Measurements from ENCODE around the gene SLC41A3. TPM values are rescaled to one million over a fixed set of nuclear protein-coding genes. Genes with fewer than 3 reads are reported as not detected.
A peak's percentile ranks its signal among the peaks of the same experiment; 100 is the strongest.

SLC41A3 gene
- 24.3 and 38.0 TPM in 2 replicates for total RNA-seq (2013; cell fraction: nucleolus; rRNA removed)
- total RNA-seq (2014; rRNA removed) (21.2 and 21.8 TPM in 2 replicates), total RNA-seq (2014; rRNA removed; fragmentation: Illumina TruSeq; extraction: Trizol) (10.9 and 12.5 TPM in 2 replicates), total RNA-seq (2021) (25.7 and 27.1 TPM in 2 replicates), polyA plus RNA-seq (2011; rRNA removed) (14.9 and 26.3 TPM in 2 replicates), polyA plus RNA-seq (2014; fragmentation: Illumina TruSeq; extraction: Trizol) (14.5 and 19.4 TPM in 2 replicates), polyA plus RNA-seq (2014; fragmentation: Nextera tagmentation; extraction: Ambion mirVana) (10 to 100 TPM in 1 of 2 experiments, 1 to 10 TPM in 1; 8.3 to 13.9 TPM), polyA plus RNA-seq (2014; rRNA removed) (29.5 and 35.1 TPM in 2 replicates), polyA plus RNA-seq (2016; fragmentation: Nextera tagmentation; extraction: Ambion mirVana) (10 to 100 TPM; 10.1 to 11.0 TPM), polyA minus RNA-seq (2011; rRNA and poly(A)+ RNA removed) (22.0 and 33.0 TPM in 2 replicates), Bru-seq, nascent RNA (percentile 49 among the genes with signal in this experiment), BruChase-seq, experiment 1, labeled RNA remaining after a 6-hour chase (percentile 46 among the genes with signal in this experiment), BruChase-seq, experiment 2, labeled RNA remaining after a 2-hour chase (percentile 45 among the genes with signal in this experiment)
- 11.7 TPM for polyA plus RNA-seq (2011; ENCODE audit: low read depth)
- polyA plus RNA-seq (2011; cell fraction: cytosol; rRNA removed) = 39.2 and 43.6 TPM in 2 replicates
- polyA plus RNA-seq (2011; cell fraction: nucleus; rRNA removed) = 117 and 124 TPM in 2 replicates
- 18.3 and 18.8 TPM in 2 replicates for polyA plus RNA-seq (2012)
- polyA minus RNA-seq (2011; cell fraction: cytosol; rRNA and poly(A)+ RNA removed) = 10.9 and 11.5 TPM in 2 replicates
- polyA minus RNA-seq (2011; cell fraction: nucleus; rRNA and poly(A)+ RNA removed) = 16.8 and 31.4 TPM in 2 replicates
- long read RNA-seq, experiment 1, transcript SLC41A3-203 (11 exons, 2,169 nt) = major isoform, 7 of 12 reads
- long read RNA-seq, experiment 1, partial matches to known transcripts = 0 of 12 reads
- long read RNA-seq, experiment 1, other reads (novel, unspliced or antisense) = 2 of 12 reads
- long read RNA-seq, experiment 2, transcript SLC41A3-208 (6 exons, 2,351 nt) = major isoform, 5 of 29 reads
- long read RNA-seq, experiment 2, partial matches to known transcripts = 10 of 29 reads
- long read RNA-seq, experiment 2, other reads (novel, unspliced or antisense) = 6 of 29 reads

GRCh38 chr3:126083913-126084767, at the start of gene SLC41A3:
TSS of gene SLC41A3 (minus strand) at chr3:126084124. CDS start at chr3:126068219, 15,905 bp downstream.
- Histone ChIP-seq H3K9me3 (replicated peaks; ENCODE audit: control insufficient read depth, insufficient read depth, low read length) (no peaks in the 10 kb centered on the region), H3K79me2 (ENCODE audit: control insufficient read depth, insufficient read depth, low read length) (no peaks in the 10 kb centered on the region), H3K27me3 (replicated peaks in 1 of 2; ENCODE audit: control insufficient read depth in 2 of 2, insufficient read depth in 2 of 2, low read length in 1 of 2) (peaks cover 0 to 2% of the 10 kb centered on the region in 2 experiments; a peak in 1 of 4 replicates), H3K27ac (ENCODE audit: control insufficient read depth, insufficient read depth) (peak within 1 kb of the TSS; percentile 39), H3K4me3 (peak within 1 kb of the TSS; percentile 71), H3K4me2 (ENCODE audit: control insufficient read depth, insufficient read depth) (peak within 1 kb of the TSS; percentile 70), H2AFZ (ENCODE audit: control insufficient read depth, low read depth, low read length) (peak within 1 kb of the TSS; percentile 83), H4K20me1 (ENCODE audit: control insufficient read depth, insufficient read depth) (no peaks in the 10 kb centered on the region), H3K4me1 (ENCODE audit: control insufficient read depth, insufficient read depth, low read length) (no peaks in the 10 kb centered on the region), H3K36me3 (ENCODE audit: control insufficient read depth in 2 of 2, insufficient read depth in 2 of 2, low read length in 1 of 2) (no peaks in the 10 kb centered on the region), H3K9ac (ENCODE audit: control insufficient read depth, insufficient read depth, low read length) (peak within 1 kb of the TSS; percentile 59)
- no peak for FAIRE-seq
- intact Hi-C loops (cut with micrococcal nuclease; ENCODE audit: unreplicated experiment) (loop anchor here (10.0 kb wide), 1 partner anchor 169 kb away; no protein-coding TSS in a partner anchor), in situ Hi-C loops (cut with MboI) (no loop called here)
- WGBS (ENCODE audit: insufficient coverage, insufficient replicate concordance, low lambda C conversion rate, missing lambda C conversion rate) = 2% methylated on average over 16 of the region's 72 CpGs
- ChIA-PET RAD21 (ENCODE audit: unreplicated experiment) (no interaction called here), CTCF (interaction anchor here (0.6 kb wide), 2 partner anchors 237 to 1980 kb away, joined by 3 read pairs; no protein-coding TSS in a partner anchor), SMC1A (ENCODE audit: uncharacterized antibody, unreplicated experiment) (no interaction called here), POLR2A (interaction anchor here (0.5 to 1.1 kb wide), 2 partner anchors 10 to 1612 kb away, joined by 3 to 5 read pairs; no protein-coding TSS in a partner anchor)
- ATAC-seq = peak; percentile 98
- no TSS peak for BruUV-seq (replicated peaks)
- DNase-seq (ENCODE audit: low read depth, low spot score) = peak; percentile 45
- TF ChIP-seq ZNF384 (IDR thresholded peaks at IDR 0.05; ENCODE audit: borderline replicate concordance, low read depth, low read length) = no peak
- peak; percentile 29; the same call in 1 of the 2 replicates for TF ChIP-seq MAX (IDR thresholded peaks at IDR 0.05; ENCODE audit: low read depth, low read length)
- no peak for TF ChIP-seq USF1 (IDR thresholded peaks at IDR 0.05; ENCODE audit: borderline replicate concordance, extremely low read length, insufficient read depth, low read depth, low read length)
- no peak for TF ChIP-seq ASH2L (IDR thresholded peaks at IDR 0.05; ENCODE audit: borderline replicate concordance, low read depth)
- no peak for TF ChIP-seq ATF2 (IDR thresholded peaks at IDR 0.05; ENCODE audit: low read length)
- no peak for TF ChIP-seq ZBTB33 (IDR thresholded peaks at IDR 0.05)
- peak; percentile 72 for TF ChIP-seq IKZF1 (conservative IDR thresholded peaks at IDR 0.05)
- no peak for TF ChIP-seq SUZ12 (IDR thresholded peaks at IDR 0.05; ENCODE audit: unreplicated experiment)
- peak; percentile 32; the same call in 1 of the 2 replicates for TF ChIP-seq TCF12 (IDR thresholded peaks at IDR 0.05; ENCODE audit: low read depth, low read length)
